ENCODE results near the gene DSP. TPM values are rescaled to one million over a fixed set of nuclear protein-coding genes. Genes with fewer than 3 reads are reported as not detected.

Gene DSP
- total RNA-seq, 1 experiment from 2014 or later = 76.1 TPM

DNA sequence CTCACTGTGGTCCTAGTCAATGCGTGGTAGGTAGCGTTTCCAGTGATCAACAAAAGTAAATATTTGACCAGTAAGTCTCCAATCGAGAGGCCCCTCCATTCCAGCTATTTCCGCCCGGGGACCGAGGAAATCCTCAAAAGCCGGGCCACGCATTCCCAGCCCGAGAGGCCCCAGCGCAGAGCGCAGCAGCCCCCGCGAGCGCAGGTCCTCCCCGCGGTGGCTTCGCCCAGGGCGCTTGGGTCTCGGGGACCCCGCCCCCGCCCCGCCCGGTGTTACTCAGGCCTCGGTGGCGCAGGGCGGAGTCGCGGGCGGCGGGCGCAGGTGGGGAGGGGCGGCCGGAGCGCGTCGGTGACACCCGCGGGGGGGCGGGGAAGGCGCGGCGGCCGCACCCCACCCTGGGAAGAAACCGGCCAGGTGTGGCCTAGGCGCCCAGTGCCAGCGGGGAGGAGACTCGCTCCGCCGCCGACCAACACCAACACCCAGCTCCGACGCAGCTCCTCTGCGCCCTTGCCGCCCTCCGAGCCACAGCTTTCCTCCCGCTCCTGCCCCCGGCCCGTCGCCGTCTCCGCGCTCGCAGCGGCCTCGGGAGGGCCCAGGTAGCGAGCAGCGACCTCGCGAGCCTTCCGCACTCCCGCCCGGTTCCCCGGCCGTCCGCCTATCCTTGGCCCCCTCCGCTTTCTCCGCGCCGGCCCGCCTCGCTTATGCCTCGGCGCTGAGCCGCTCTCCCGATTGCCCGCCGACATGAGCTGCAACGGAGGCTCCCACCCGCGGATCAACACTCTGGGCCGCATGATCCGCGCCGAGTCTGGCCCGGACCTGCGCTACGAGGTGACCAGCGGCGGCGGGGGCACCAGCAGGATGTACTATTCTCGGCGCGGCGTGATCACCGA, at the start of gene DSP (continued):
- TF ChIP-seq MYBL2 (CRISPR knock-in tag; IDR thresholded peaks at IDR 0.05) (peak; percentile 33; the same call in 1 of the 2 replicates), NR1H2 (CRISPR knock-in tag; IDR thresholded peaks at IDR 0.05) (no peak), ETV6 (CRISPR knock-in tag; IDR thresholded peaks at IDR 0.05) (peak; percentile 22; the same call in 1 of the 2 replicates), CREM (CRISPR knock-in tag; IDR thresholded peaks at IDR 0.05) (no peak), TEAD1 (CRISPR knock-in tag; IDR thresholded peaks at IDR 0.05) (peak; percentile 17), TEAD4 (CRISPR knock-in tag; IDR thresholded peaks at IDR 0.05) (no peak), GABPB1 (CRISPR knock-in tag; IDR thresholded peaks at IDR 0.05) (peak; percentile 65; the same call in 1 of the 2 replicates), SP1 (CRISPR knock-in tag; conservative IDR thresholded peaks at IDR 0.05) (peak; percentile 17; the same call in 1 of the 2 replicates), IRF2 (CRISPR knock-in tag; IDR thresholded peaks at IDR 0.05; ENCODE audit: borderline replicate concordance, low read depth) (no peak), NR3C1 (CRISPR knock-in tag; conservative IDR thresholded peaks at IDR 0.05; ENCODE audit: low read depth) (0 out of 2 replicates have a peak, but pooled peaks have one; percentile 72), ZNF138 (CRISPR knock-in tag; conservative IDR thresholded peaks at IDR 0.05) (peak; percentile 88; the same call in 1 of the 2 replicates), ZNF396 (CRISPR knock-in tag; IDR thresholded peaks at IDR 0.05; ENCODE audit: borderline replicate concordance) (no peak), GRHL2 (CRISPR knock-in tag; IDR thresholded peaks at IDR 0.05; ENCODE audit: insufficient replicate concordance, severe bottlenecking) (no peak), OVOL2 (CRISPR knock-in tag; IDR thresholded peaks at IDR 0.05; ENCODE audit: borderline replicate concordance) (no peak), NFYB (CRISPR knock-in tag; conservative IDR thresholded peaks at IDR 0.05; ENCODE audit: low read depth) (no peak; the same call in 1 of the 2 replicates), ATF1 (CRISPR knock-in tag; IDR thresholded peaks at IDR 0.05) (no peak), ZNF121 (CRISPR knock-in tag; IDR thresholded peaks at IDR 0.05) (no peak), ZNF219 (CRISPR knock-in tag; IDR thresholded peaks at IDR 0.05; ENCODE audit: borderline replicate concordance) (no peak), CREB1 (CRISPR knock-in tag; IDR thresholded peaks at IDR 0.05) (peak; percentile 36; the same call in 1 of the 2 replicates), HMGA2 (CRISPR knock-in tag; IDR thresholded peaks at IDR 0.05) (no peak), RELA (CRISPR knock-in tag; IDR thresholded peaks at IDR 0.05; ENCODE audit: borderline replicate concordance) (no peak)
- TF ChIP-seq, protein P1, sequence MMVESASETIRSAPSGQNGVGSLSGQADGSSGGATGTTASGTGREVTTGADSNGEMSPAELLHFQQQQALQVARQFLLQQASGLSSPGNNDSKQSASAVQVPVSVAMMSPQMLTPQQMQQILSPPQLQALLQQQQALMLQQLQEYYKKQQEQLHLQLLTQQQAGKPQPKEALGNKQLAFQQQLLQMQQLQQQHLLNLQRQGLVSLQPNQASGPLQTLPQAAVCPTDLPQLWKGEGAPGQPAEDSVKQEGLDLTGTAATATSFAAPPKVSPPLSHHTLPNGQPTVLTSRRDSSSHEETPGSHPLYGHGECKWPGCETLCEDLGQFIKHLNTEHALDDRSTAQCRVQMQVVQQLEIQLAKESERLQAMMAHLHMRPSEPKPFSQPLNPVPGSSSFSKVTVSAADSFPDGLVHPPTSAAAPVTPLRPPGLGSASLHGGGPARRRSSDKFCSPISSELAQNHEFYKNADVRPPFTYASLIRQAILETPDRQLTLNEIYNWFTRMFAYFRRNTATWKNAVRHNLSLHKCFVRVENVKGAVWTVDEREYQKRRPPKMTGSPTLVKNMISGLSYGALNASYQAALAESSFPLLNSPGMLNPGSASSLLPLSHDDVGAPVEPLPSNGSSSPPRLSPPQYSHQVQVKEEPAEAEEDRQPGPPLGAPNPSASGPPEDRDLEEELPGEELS (CRISPR knock-in tag; IDR thresholded peaks at IDR 0.05) = 0 out of 2 replicates have a peak, but pooled peaks have one; percentile 34
- TF ChIP-seq, protein P2, sequence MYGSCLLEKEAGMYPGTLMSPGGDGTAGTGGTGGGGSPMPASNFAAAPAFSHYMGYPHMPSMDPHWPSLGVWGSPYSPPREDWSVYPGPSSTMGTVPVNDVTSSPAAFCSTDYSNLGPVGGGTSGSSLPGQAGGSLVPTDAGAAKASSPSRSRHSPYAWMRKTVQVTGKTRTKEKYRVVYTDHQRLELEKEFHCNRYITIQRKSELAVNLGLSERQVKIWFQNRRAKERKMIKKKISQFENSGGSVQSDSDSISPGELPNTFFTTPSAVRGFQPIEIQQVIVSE (CRISPR knock-in tag; IDR thresholded peaks at IDR 0.05; ENCODE audit: borderline replicate concordance) = no peak
- TF ChIP-seq, protein P3, sequence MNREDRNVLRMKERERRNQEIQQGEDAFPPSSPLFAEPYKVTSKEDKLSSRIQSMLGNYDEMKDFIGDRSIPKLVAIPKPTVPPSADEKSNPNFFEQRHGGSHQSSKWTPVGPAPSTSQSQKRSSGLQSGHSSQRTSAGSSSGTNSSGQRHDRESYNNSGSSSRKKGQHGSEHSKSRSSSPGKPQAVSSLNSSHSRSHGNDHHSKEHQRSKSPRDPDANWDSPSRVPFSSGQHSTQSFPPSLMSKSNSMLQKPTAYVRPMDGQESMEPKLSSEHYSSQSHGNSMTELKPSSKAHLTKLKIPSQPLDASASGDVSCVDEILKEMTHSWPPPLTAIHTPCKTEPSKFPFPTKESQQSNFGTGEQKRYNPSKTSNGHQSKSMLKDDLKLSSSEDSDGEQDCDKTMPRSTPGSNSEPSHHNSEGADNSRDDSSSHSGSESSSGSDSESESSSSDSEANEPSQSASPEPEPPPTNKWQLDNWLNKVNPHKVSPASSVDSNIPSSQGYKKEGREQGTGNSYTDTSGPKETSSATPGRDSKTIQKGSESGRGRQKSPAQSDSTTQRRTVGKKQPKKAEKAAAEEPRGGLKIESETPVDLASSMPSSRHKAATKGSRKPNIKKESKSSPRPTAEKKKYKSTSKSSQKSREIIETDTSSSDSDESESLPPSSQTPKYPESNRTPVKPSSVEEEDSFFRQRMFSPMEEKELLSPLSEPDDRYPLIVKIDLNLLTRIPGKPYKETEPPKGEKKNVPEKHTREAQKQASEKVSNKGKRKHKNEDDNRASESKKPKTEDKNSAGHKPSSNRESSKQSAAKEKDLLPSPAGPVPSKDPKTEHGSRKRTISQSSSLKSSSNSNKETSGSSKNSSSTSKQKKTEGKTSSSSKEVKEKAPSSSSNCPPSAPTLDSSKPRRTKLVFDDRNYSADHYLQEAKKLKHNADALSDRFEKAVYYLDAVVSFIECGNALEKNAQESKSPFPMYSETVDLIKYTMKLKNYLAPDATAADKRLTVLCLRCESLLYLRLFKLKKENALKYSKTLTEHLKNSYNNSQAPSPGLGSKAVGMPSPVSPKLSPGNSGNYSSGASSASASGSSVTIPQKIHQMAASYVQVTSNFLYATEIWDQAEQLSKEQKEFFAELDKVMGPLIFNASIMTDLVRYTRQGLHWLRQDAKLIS (CRISPR knock-in tag; IDR thresholded peaks at IDR 0.05; ENCODE audit: borderline replicate concordance) = no peak
- TF ChIP-seq, protein P4, sequence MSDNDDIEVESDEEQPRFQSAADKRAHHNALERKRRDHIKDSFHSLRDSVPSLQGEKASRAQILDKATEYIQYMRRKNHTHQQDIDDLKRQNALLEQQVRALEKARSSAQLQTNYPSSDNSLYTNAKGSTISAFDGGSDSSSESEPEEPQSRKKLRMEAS (CRISPR knock-in tag; IDR thresholded peaks at IDR 0.05) = peak; percentile 57; the same call in 1 of the 2 replicates
- TF ChIP-seq, protein P5, sequence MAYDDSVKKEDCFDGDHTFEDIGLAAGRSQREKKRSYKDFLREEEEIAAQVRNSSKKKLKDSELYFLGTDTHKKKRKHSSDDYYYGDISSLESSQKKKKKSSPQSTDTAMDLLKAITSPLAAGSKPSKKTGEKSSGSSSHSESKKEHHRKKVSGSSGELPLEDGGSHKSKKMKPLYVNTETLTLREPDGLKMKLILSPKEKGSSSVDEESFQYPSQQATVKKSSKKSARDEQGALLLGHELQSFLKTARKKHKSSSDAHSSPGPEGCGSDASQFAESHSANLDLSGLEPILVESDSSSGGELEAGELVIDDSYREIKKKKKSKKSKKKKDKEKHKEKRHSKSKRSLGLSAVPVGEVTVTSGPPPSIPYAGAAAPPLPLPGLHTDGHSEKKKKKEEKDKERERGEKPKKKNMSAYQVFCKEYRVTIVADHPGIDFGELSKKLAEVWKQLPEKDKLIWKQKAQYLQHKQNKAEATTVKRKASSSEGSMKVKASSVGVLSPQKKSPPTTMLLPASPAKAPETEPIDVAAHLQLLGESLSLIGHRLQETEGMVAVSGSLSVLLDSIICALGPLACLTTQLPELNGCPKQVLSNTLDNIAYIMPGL (CRISPR knock-in tag; IDR thresholded peaks at IDR 0.05) = peak; percentile 91
- TF ChIP-seq, protein P6, sequence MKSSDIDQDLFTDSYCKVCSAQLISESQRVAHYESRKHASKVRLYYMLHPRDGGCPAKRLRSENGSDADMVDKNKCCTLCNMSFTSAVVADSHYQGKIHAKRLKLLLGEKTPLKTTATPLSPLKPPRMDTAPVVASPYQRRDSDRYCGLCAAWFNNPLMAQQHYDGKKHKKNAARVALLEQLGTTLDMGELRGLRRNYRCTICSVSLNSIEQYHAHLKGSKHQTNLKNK (CRISPR knock-in tag; IDR thresholded peaks at IDR 0.05) = no peak
- TF ChIP-seq, protein P7, sequence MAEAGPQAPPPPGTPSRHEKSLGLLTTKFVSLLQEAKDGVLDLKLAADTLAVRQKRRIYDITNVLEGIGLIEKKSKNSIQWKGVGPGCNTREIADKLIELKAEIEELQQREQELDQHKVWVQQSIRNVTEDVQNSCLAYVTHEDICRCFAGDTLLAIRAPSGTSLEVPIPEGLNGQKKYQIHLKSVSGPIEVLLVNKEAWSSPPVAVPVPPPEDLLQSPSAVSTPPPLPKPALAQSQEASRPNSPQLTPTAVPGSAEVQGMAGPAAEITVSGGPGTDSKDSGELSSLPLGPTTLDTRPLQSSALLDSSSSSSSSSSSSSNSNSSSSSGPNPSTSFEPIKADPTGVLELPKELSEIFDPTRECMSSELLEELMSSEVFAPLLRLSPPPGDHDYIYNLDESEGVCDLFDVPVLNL (CRISPR knock-in tag; IDR thresholded peaks at IDR 0.05; ENCODE audit: borderline replicate concordance, low read depth) = no peak
